Right lobe of liver (tissue), 4 donors: ENCODE measurements around the gene PITPNM2.

ENCODE experiments used
- POLR2A ChIP-seq: fragments of 450-650 bp; IDR thresholded peaks from one replicate; pipeline ENCODE4 v1.6.1; 2017; ENCODE audit warnings: antibody characterized with exemption, mild to moderate bottlenecking
- TF ChIP-seq, protein P1 (sequence below), 4 donors: fragments of 200-600 bp in 3 of 4; fragments of 450-650 bp in 1 of 4; IDR thresholded peaks; one replicate each; pipeline versions ENCODE4 v1.5.1 to v1.8.0; 2016 to 2022; ENCODE audit warnings: antibody characterized with exemption in 4 of 4, mild to moderate bottlenecking in 2 of 4
- donor health status: DM: no; HTN: no; CAD: no.
- donor health status: DM: no; HTN: no; CAD: no.
- donor health status: DM: no; HTN: yes; CAD: no.

DNA sequence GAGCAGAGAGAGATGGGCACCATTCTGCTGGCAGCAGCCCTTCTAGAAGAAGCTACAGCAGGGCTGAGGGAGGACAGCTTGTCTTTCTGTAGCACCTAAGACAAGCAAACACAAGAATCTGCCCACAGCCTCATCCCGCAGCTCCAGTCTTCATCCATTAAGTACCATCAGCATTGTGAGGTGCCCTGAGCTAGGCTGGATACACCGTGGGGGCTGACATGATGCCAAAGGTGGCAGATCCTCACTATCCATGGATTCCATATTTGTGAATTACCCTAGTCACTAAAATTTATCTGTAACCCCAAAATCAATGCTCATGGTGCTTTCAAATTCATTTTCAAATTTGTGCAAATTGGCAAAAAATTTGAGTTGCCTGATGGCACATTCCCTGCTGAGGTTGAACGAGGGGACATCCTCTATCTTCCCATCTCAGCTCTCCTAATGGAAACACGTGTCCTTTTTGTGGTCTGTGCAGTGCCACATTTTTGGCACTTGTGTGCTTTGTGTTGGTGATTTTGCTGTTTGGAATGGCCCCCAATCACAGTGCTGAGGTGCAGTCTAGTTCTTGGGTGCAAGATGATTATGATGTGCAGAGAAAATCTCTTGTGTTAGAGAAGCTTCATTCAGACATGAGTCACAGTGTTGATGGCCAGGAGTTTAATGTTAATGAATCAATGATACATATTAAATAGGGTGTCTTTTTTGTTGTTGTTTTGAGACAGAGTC lies 7.0 kb downstream of the PITPNM2 start:
- TF ChIP-seq, protein P1, sequence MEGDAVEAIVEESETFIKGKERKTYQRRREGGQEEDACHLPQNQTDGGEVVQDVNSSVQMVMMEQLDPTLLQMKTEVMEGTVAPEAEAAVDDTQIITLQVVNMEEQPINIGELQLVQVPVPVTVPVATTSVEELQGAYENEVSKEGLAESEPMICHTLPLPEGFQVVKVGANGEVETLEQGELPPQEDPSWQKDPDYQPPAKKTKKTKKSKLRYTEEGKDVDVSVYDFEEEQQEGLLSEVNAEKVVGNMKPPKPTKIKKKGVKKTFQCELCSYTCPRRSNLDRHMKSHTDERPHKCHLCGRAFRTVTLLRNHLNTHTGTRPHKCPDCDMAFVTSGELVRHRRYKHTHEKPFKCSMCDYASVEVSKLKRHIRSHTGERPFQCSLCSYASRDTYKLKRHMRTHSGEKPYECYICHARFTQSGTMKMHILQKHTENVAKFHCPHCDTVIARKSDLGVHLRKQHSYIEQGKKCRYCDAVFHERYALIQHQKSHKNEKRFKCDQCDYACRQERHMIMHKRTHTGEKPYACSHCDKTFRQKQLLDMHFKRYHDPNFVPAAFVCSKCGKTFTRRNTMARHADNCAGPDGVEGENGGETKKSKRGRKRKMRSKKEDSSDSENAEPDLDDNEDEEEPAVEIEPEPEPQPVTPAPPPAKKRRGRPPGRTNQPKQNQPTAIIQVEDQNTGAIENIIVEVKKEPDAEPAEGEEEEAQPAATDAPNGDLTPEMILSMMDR (IDR thresholded peaks at IDR 0.05): no peak
- TF ChIP-seq POLR2A: no peak
